GM23248 (cell line): ENCODE measurements around the gene SERPINE3.

Source experiments
- EZH2 ChIP-seq: fragments of 200-600 bp; sonication (generic); IDR thresholded peaks from 2 replicates; pipeline ENCODE4 v1.6.1; 2018; ENCODE audit warnings: antibody characterized with exemption, mild to moderate bottlenecking; ENCODE audit not compliant: insufficient read depth, poor library complexity, severe bottlenecking
- EZH2phosphoT487 ChIP-seq: fragments of 200-600 bp; sonication (generic); IDR thresholded peaks from 2 replicates; pipeline ENCODE4 v1.6.1; 2018; ENCODE audit warnings: antibody characterized with exemption, moderate library complexity, mild to moderate bottlenecking, low read depth; ENCODE audit not compliant: insufficient read depth

DNA sequence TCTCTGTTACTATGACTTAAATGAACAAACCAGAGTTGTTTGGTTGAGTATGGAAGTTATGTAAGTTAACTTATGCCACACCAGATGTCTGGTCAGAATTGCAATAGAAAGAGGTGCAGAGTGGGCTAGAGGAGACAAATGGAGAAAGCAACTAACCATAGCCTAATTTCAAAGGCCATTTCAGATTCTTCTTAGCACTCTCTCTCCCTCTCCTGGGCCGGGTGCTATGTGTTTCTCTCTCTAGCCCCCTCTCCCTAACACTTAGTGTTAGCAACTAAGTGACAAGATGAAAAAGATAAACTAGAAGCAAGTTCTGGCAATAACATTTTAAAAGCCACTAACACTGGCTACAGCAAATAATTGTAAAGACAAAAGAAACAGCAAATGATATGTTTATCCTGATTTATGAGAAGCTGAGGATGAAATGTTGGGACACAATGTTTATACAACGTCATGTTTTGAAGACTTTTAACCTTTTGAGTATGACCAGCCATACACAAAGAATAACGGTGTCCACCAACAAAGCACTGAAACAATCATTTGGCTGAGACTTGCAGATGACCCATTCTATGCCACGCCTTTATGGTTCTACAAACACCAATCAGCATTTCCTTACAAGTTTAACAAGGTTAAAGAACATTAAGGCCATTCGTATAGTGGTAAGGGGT lies 18.6 kb downstream of the SERPINE3 start:
- no peak for TF ChIP-seq EZH2phosphoT487
- TF ChIP-seq EZH2: no peak
